GM23338 (cell line): ENCODE results near the gene ATF4. TPM values are rescaled to one million over a fixed set of nuclear protein-coding genes. Genes with fewer than 3 reads are reported as not detected.

Experiments
- ATAC-seq: fragments of 200-7000 bp; cut with Tn5 transposase; 3 replicates; pipeline ENCODE4 v1.9.1; 2020
- DNase-seq: peaks from one replicate; pipeline ENCODE4 v3.0.0-alpha.2; 2015; ENCODE audit warnings: low spot score
- H2AFZ ChIP-seq: fragments of 200-600 bp; sonication (generic); 2 replicates; pipeline ENCODE4 v1.8.0; 2016; ENCODE audit warnings: antibody characterized with exemption, mild to moderate bottlenecking, moderate library complexity
- H3F3A ChIP-seq: fragments of 200-600 bp; sonication (generic); replicated peaks from 2 replicates; pipeline ENCODE4 v1.8.0; 2017; ENCODE audit warnings: antibody characterized with exemption, mixed run types, low read depth
- H3K27ac ChIP-seq: fragments of 200-600 bp; sonication (generic); 2 replicates; pipeline ENCODE4 v1.6.1; 2016; ENCODE audit warnings: low read depth
- H3K27me3 ChIP-seq: fragments of 200-600 bp; sonication (generic); 2 replicates; pipeline ENCODE4 v1.8.0; 2016; ENCODE audit warnings: mild to moderate bottlenecking, mixed run types, moderate library complexity; ENCODE audit not compliant: insufficient read depth
- H3K36me3 ChIP-seq: fragments of 200-600 bp; sonication (generic); 2 replicates; pipeline ENCODE4 v1.8.0; 2016; ENCODE audit warnings: mild to moderate bottlenecking; ENCODE audit not compliant: insufficient read depth
- H3K4me1 ChIP-seq: fragments of 200-600 bp; sonication (generic); 2 replicates; pipeline ENCODE4 v1.8.0; 2016; ENCODE audit warnings: mild to moderate bottlenecking, moderate library complexity; ENCODE audit not compliant: insufficient read depth
- H3K4me2 ChIP-seq: fragments of 200-600 bp; sonication (generic); 2 replicates; pipeline ENCODE4 v1.7.1; 2017; ENCODE audit warnings: mixed run types
- H3K4me3 ChIP-seq: fragments of 200-600 bp; sonication (generic); 2 replicates; pipeline ENCODE4 v1.6.1; 2016; ENCODE audit warnings: mixed run types
- H3K79me2 ChIP-seq: fragments of 200-600 bp; sonication (generic); replicated peaks from 2 replicates; pipeline ENCODE4 v1.8.0; 2017; ENCODE audit warnings: mild to moderate bottlenecking; ENCODE audit not compliant: insufficient read depth
- H3K9me2 ChIP-seq: fragments of 200-600 bp; sonication (generic); 2 replicates; pipeline ENCODE4 v1.8.0; 2017; ENCODE audit not compliant: insufficient read depth
- H4K20me1 ChIP-seq: fragments of 200-600 bp; sonication (generic); replicated peaks from 2 replicates; pipeline ENCODE4 v1.8.0; 2017; ENCODE audit warnings: mild to moderate bottlenecking; ENCODE audit not compliant: insufficient read depth
- H3K27ac Mint-ChIP-seq: 2 replicates; pipeline ENCODE4 v1.8.0; 2020; ENCODE audit warnings: inconsistent platforms, mild to moderate bottlenecking, moderate library complexity, mixed read lengths
- H3K27me3 Mint-ChIP-seq: 3 replicates; pipeline ENCODE4 v1.8.0; 2022; ENCODE audit warnings: low read depth, mild to moderate bottlenecking, moderate library complexity, mixed read lengths, inconsistent platforms; ENCODE audit not compliant: insufficient read depth, poor library complexity
- H3K36me3 Mint-ChIP-seq: 3 replicates; pipeline ENCODE4 v1.8.0; 2021; ENCODE audit warnings: low read depth, mild to moderate bottlenecking, inconsistent platforms, moderate library complexity, mixed read lengths
- H3K4me1 Mint-ChIP-seq: 3 replicates; pipeline ENCODE4 v1.8.0; 2020; ENCODE audit warnings: mild to moderate bottlenecking, inconsistent platforms, mixed read lengths
- H3K4me3 Mint-ChIP-seq: 3 replicates; pipeline ENCODE4 v1.8.0; 2021; ENCODE audit warnings: moderate library complexity, mild to moderate bottlenecking, inconsistent platforms, mixed read lengths
- H3K9me3 Mint-ChIP-seq: 3 replicates; pipeline ENCODE4 v1.8.0; 2020; ENCODE audit warnings: moderate library complexity, mild to moderate bottlenecking, inconsistent platforms, mixed read lengths
- CREB1 ChIP-seq: fragments of 250-450 bp; sonication (Bioruptor Pico); IDR thresholded peaks from 2 replicates; pipeline ENCODE4 v1.5.0; 2020; ENCODE audit warnings: low read depth, mild to moderate bottlenecking, moderate library complexity
- EZH2phosphoT487 ChIP-seq: fragments of 200-600 bp; sonication (generic); IDR thresholded peaks from one replicate; pipeline ENCODE4 v1.8.1; 2018; ENCODE audit warnings: antibody characterized with exemption; ENCODE audit not compliant: unreplicated experiment
- JUNB ChIP-seq: IDR thresholded peaks from one replicate; pipeline ENCODE4 v1.6.1; 2016; ENCODE audit warnings: antibody characterized with exemption; ENCODE audit not compliant: unreplicated experiment
- NANOG ChIP-seq: IDR thresholded peaks from 2 replicates; pipeline ENCODE4 v1.6.1; 2016; ENCODE audit warnings: antibody characterized with exemption, borderline replicate concordance
- POLR2AphosphoS5 ChIP-seq: IDR thresholded peaks from 2 replicates; pipeline ENCODE4 v1.6.1; 2016; ENCODE audit warnings: antibody characterized with exemption, low read depth
- REST ChIP-seq: IDR thresholded peaks from one replicate; pipeline ENCODE4 v1.6.1; 2018; ENCODE audit warnings: antibody characterized with exemption; ENCODE audit not compliant: unreplicated experiment
- STAT1 ChIP-seq: IDR thresholded peaks from one replicate; pipeline ENCODE4 v1.6.1; 2016; ENCODE audit warnings: antibody characterized with exemption; ENCODE audit not compliant: unreplicated experiment
- ZNF331 ChIP-seq: fragments of 250-450 bp; sonication (Bioruptor Pico); IDR thresholded peaks from 2 replicates; pipeline ENCODE4 v1.5.0; 2020; ENCODE audit warnings: low read depth, mild to moderate bottlenecking, moderate library complexity
- polyA plus RNA-seq: library from polyadenylated mRNA; unstranded; fragments of >200 nt; fragmentation: Nextera tagmentation; extraction: Ambion mirVana; gene quantifications from 2 replicates; pipeline ENCODE4 v1.2.1, GENCODE V29; 2016
- total RNA-seq: library from RNA; depleted of rRNA; stranded (reverse); fragments of >200 nt; shearing (Covaris generic); gene quantifications from 2 replicates; pipeline ENCODE4 v1.2.3, GENCODE V29; 2014
- TF ChIP-seq, protein P1 (sequence below), 2 experiments: fragments of 200-600 bp in 1 of 2; sonication (generic) in 1 of 2; conservative IDR thresholded peaks; 2 replicates each; pipeline versions ENCODE4 v1.5.1 to v1.6.1; 2016 to 2017; ENCODE audit warnings: antibody characterized with exemption in 2 of 2, low read depth in 2 of 2, mild to moderate bottlenecking in 2 of 2, moderate library complexity in 1 of 2
- TF ChIP-seq, protein P2 (sequence below): IDR thresholded peaks from 2 replicates; pipeline ENCODE4 v1.6.1; 2016; ENCODE audit warnings: antibody characterized with exemption

Gene ATF4
- total and polyA plus RNA-seq, 2 experiments from 2014 or later, result 446 to 553 TPM

- peaks cover 21% of the 10 kb centered on the region for H3K79me2 ChIP-seq
- H4K20me1 ChIP-seq, result peaks cover 32% of the 10 kb centered on the region
- Mint-ChIP-seq H3K27ac (no peak overlapping the region), H3K27me3 (peaks cover 36% of the 10 kb centered on the region), H3K36me3 (peaks cover 48% of the 10 kb centered on the region), H3K4me3 (no peak overlapping the region; the same call in 2 of the 3 replicates), H3K4me1 (peaks cover 59% of the 10 kb centered on the region), H3K9me3 (peaks cover 2% of the 10 kb centered on the region; the same call in 2 of the 3 replicates)
- no peak overlapping the region for H3K4me3 ChIP-seq
- H3K4me2 ChIP-seq, result peak overlapping the region; percentile 60
- DNase-seq (no peak), ATAC-seq (no peak)
- peaks cover 38% of the 10 kb centered on the region for H3K4me1 ChIP-seq
- peak overlapping the region; percentile 86 for H3K27ac ChIP-seq
- H3K36me3 ChIP-seq, result peaks cover 10% of the 10 kb centered on the region
- H3K27me3 ChIP-seq, result no peaks in the 10 kb centered on the region
- no peaks in the 10 kb centered on the region for H3K9me2 ChIP-seq
- peaks cover 51% of the 10 kb centered on the region for H3F3A ChIP-seq
- TF ChIP-seq CREB1 (CRISPR knock-in tag) (no peak), NANOG (no peak)
- TF ChIP-seq, protein P1, sequence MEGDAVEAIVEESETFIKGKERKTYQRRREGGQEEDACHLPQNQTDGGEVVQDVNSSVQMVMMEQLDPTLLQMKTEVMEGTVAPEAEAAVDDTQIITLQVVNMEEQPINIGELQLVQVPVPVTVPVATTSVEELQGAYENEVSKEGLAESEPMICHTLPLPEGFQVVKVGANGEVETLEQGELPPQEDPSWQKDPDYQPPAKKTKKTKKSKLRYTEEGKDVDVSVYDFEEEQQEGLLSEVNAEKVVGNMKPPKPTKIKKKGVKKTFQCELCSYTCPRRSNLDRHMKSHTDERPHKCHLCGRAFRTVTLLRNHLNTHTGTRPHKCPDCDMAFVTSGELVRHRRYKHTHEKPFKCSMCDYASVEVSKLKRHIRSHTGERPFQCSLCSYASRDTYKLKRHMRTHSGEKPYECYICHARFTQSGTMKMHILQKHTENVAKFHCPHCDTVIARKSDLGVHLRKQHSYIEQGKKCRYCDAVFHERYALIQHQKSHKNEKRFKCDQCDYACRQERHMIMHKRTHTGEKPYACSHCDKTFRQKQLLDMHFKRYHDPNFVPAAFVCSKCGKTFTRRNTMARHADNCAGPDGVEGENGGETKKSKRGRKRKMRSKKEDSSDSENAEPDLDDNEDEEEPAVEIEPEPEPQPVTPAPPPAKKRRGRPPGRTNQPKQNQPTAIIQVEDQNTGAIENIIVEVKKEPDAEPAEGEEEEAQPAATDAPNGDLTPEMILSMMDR (conservative IDR thresholded peaks at IDR 0.05; ENCODE audit: low read depth in 2 of 2), result peak in 1 of 2 experiments; percentile 2; a peak in 1 of 4 replicates
- H2AFZ ChIP-seq, result no peak overlapping the region
These were observed 9.1 kb downstream of the ATF4 start for GRCh38 chr22:39529487-39529851.

DNA sequence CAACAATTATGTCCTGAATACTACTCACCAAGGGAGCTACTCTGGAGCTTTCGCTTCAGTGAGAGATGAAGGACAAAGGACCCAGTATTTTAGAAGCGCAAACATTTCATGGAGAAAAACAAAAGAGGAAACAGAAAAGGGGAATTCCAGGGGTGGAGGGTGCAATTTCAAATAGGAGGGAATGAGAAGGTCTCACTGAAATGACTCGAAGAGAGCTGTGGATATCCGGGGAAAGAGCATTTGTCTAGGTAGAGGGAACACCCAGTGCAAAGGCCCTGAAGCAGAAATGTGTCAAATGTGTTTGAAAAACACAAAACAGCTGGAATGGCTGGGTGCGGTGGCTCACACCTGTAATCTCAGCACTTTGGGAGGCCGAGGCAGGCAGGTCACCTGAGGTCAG, 9.8 kb downstream of the ATF4 start:
- Histone ChIP-seq H3F3A (peaks cover 45% of the 10 kb centered on the region), H3K27me3 (no peaks in the 10 kb centered on the region), H3K36me3 (peaks cover 10% of the 10 kb centered on the region), H3K79me2 (peaks cover 21% of the 10 kb centered on the region), H4K20me1 (peaks cover 32% of the 10 kb centered on the region), H3K27ac (peak overlapping the region; percentile 50; the same call in 1 of the 2 replicates), H2AFZ (no peak overlapping the region), H3K4me3 (no peak overlapping the region), H3K4me1 (peaks cover 41% of the 10 kb centered on the region), H3K9me2 (no peaks in the 10 kb centered on the region), H3K4me2 (no peak overlapping the region)
- H3K4me3 Mint-ChIP-seq, result peak overlapping the region; percentile 16; the same call in 1 of the 3 replicates
- peak overlapping the region; percentile 16; the same call in 1 of the 2 replicates for H3K27ac Mint-ChIP-seq
- H3K4me1 Mint-ChIP-seq, result peaks cover 60% of the 10 kb centered on the region
- peaks cover 34% of the 10 kb centered on the region for H3K27me3 Mint-ChIP-seq
- H3K9me3 Mint-ChIP-seq, result peaks cover 2% of the 10 kb centered on the region; the same call in 2 of the 3 replicates
- H3K36me3 Mint-ChIP-seq, result peaks cover 42% of the 10 kb centered on the region
- ATAC-seq (no peak), DNase-seq (no peak)
- TF ChIP-seq JUNB (no peak), CREB1 (CRISPR knock-in tag) (no peak), EZH2phosphoT487 (no peak), REST (no peak), ZNF331 (CRISPR knock-in tag) (no peak), POLR2AphosphoS5 (no peak), STAT1 (no peak)
- TF ChIP-seq, protein P1 (conservative IDR thresholded peaks at IDR 0.05; ENCODE audit: low read depth in 2 of 2), result no peak
- TF ChIP-seq, protein P2, sequence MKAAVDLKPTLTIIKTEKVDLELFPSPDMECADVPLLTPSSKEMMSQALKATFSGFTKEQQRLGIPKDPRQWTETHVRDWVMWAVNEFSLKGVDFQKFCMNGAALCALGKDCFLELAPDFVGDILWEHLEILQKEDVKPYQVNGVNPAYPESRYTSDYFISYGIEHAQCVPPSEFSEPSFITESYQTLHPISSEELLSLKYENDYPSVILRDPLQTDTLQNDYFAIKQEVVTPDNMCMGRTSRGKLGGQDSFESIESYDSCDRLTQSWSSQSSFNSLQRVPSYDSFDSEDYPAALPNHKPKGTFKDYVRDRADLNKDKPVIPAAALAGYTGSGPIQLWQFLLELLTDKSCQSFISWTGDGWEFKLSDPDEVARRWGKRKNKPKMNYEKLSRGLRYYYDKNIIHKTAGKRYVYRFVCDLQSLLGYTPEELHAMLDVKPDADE, result no peak
